Thyroid gland (tissue), 4 donors: ENCODE measurements around the gene KIR2DL1.

Experiments
- POLR2A ChIP-seq, 2 donors: fragments of 450-650 bp; IDR thresholded peaks; one replicate each; pipeline ENCODE4 v1.6.1; 2017; ENCODE audit warnings: antibody characterized with exemption in 2 of 2, mild to moderate bottlenecking in 2 of 2, moderate library complexity in 1 of 2
- TF ChIP-seq, protein P1 (sequence below), 6 experiments: fragments of 200-600 bp in 3 of 6; fragments of 450-650 bp in 3 of 6; sonication (generic) in 3 of 6; IDR thresholded peaks; one replicate each; pipeline ENCODE4 v1.5.1; 2016 to 2019; ENCODE audit warnings: antibody characterized with exemption in 6 of 6, mild to moderate bottlenecking in 2 of 6, inconsistent platforms in 1 of 6, moderate library complexity in 1 of 6

GRCh38 chr19:54738715-54739114, 30.9 kb upstream of the KIR2DL1 start:
- TF ChIP-seq, protein P1, sequence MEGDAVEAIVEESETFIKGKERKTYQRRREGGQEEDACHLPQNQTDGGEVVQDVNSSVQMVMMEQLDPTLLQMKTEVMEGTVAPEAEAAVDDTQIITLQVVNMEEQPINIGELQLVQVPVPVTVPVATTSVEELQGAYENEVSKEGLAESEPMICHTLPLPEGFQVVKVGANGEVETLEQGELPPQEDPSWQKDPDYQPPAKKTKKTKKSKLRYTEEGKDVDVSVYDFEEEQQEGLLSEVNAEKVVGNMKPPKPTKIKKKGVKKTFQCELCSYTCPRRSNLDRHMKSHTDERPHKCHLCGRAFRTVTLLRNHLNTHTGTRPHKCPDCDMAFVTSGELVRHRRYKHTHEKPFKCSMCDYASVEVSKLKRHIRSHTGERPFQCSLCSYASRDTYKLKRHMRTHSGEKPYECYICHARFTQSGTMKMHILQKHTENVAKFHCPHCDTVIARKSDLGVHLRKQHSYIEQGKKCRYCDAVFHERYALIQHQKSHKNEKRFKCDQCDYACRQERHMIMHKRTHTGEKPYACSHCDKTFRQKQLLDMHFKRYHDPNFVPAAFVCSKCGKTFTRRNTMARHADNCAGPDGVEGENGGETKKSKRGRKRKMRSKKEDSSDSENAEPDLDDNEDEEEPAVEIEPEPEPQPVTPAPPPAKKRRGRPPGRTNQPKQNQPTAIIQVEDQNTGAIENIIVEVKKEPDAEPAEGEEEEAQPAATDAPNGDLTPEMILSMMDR (IDR thresholded peaks at IDR 0.05), result no peak
- TF ChIP-seq POLR2A (IDR thresholded peaks at IDR 0.05), result no peak
